ENCODE results near the gene FUT9. TPM values are rescaled to one million over a fixed set of nuclear protein-coding genes. Genes with fewer than 3 reads are reported as not detected.

The FUT9 gene
- total and polyA plus RNA-seq, 2 of the 13 experiments (the other 11 are each of a cell fraction or from before 2014, with no cell fraction given) = 0.01 TPM; not detected in 1

DNA sequence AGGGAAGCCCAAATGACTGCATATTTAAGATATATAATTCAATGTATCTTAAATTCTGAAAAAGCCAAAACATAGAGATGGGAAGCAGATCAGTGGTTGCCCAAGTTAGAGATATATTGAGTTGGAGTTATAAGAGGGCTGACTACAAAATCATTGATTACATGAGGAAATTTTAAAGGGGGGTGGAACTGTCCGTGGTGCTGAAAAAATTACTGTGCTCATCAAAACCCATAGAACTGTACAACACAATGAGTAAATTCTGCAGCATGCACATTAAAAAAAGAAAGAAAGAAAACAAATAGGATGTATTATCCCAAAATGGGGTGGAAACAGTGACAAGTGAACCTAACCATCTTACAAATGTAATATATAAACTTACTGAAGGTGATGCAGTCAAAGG is 100.9 kb downstream of the FUT9 start:
- H3K27ac ChIP-seq (ENCODE audit: extremely low read length, insufficient read depth, low read length) = no peak overlapping the region
- FAIRE-seq (no peak), ATAC-seq (no peak), DNase-seq (ENCODE audit: low spot score) (no peak)
- H3K4me1 ChIP-seq (ENCODE audit: insufficient read depth, low read length) = no peaks in the 10 kb centered on the region
- no peaks in the 10 kb centered on the region for H3K27me3 ChIP-seq (ENCODE audit: control insufficient read depth in 1 of 2, insufficient read depth in 2 of 2, low read length in 2 of 2)
- no peaks in the 10 kb centered on the region for H4K20me1 ChIP-seq (ENCODE audit: insufficient read depth, low read length)
- no peaks in the 10 kb centered on the region for H3K79me2 ChIP-seq (ENCODE audit: insufficient read depth, low read length)
- no peak overlapping the region for H2AFZ ChIP-seq (ENCODE audit: low read length)
- BruUV-seq (replicated peaks) = no TSS peak
- WGBS (ENCODE audit: low lambda C conversion rate) = 0% methylated on average over 1 of the region's 1 CpG
- CTCF ChIA-PET (ENCODE audit: low intra/inter-chr PET ratio, low total read pairs) = no interaction called here
- TF ChIP-seq MXD1 (CRISPR knock-in tag; IDR thresholded peaks at IDR 0.05) (no peak), MATR3 (CRISPR knock-in tag; IDR thresholded peaks at IDR 0.05) (no peak), EHMT2 (IDR thresholded peaks at IDR 0.05; ENCODE audit: borderline replicate concordance, low read depth, low read length) (peak; percentile 74; the same call in 1 of the 2 replicates), MIER2 (CRISPR knock-in tag; IDR thresholded peaks at IDR 0.05) (peak; percentile 90)
- TF ChIP-seq, protein P1, sequence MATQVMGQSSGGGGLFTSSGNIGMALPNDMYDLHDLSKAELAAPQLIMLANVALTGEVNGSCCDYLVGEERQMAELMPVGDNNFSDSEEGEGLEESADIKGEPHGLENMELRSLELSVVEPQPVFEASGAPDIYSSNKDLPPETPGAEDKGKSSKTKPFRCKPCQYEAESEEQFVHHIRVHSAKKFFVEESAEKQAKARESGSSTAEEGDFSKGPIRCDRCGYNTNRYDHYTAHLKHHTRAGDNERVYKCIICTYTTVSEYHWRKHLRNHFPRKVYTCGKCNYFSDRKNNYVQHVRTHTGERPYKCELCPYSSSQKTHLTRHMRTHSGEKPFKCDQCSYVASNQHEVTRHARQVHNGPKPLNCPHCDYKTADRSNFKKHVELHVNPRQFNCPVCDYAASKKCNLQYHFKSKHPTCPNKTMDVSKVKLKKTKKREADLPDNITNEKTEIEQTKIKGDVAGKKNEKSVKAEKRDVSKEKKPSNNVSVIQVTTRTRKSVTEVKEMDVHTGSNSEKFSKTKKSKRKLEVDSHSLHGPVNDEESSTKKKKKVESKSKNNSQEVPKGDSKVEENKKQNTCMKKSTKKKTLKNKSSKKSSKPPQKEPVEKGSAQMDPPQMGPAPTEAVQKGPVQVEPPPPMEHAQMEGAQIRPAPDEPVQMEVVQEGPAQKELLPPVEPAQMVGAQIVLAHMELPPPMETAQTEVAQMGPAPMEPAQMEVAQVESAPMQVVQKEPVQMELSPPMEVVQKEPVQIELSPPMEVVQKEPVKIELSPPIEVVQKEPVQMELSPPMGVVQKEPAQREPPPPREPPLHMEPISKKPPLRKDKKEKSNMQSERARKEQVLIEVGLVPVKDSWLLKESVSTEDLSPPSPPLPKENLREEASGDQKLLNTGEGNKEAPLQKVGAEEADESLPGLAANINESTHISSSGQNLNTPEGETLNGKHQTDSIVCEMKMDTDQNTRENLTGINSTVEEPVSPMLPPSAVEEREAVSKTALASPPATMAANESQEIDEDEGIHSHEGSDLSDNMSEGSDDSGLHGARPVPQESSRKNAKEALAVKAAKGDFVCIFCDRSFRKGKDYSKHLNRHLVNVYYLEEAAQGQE (IDR thresholded peaks at IDR 0.05; ENCODE audit: borderline replicate concordance in 1 of 2, low read depth in 1 of 2, low read length in 2 of 2) = peak; percentile 37 to 95
- TF ChIP-seq, protein P2, sequence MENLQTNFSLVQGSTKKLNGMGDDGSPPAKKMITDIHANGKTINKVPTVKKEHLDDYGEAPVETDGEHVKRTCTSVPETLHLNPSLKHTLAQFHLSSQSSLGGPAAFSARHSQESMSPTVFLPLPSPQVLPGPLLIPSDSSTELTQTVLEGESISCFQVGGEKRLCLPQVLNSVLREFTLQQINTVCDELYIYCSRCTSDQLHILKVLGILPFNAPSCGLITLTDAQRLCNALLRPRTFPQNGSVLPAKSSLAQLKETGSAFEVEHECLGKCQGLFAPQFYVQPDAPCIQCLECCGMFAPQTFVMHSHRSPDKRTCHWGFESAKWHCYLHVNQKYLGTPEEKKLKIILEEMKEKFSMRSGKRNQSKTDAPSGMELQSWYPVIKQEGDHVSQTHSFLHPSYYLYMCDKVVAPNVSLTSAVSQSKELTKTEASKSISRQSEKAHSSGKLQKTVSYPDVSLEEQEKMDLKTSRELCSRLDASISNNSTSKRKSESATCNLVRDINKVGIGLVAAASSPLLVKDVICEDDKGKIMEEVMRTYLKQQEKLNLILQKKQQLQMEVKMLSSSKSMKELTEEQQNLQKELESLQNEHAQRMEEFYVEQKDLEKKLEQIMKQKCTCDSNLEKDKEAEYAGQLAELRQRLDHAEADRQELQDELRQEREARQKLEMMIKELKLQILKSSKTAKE (CRISPR knock-in tag; IDR thresholded peaks at IDR 0.05; ENCODE audit: borderline replicate concordance) = no peak
- no peak overlapping the region for H3K9ac ChIP-seq (ENCODE audit: insufficient read depth, low read depth, low read length)
- no peaks in the 10 kb centered on the region for H3K36me3 ChIP-seq (replicated peaks in 1 of 2; ENCODE audit: control insufficient read depth in 1 of 2, insufficient read depth in 2 of 2, low read length in 2 of 2)
- intact Hi-C loops (cut with micrococcal nuclease; ENCODE audit: unreplicated experiment) (no loop called here), in situ Hi-C loops (cut with HindIII; ENCODE audit: extremely low pct_ligation_motif_present, low pct_unique_long_range_greater_than_20kb) (no loop called here)
- no peaks in the 10 kb centered on the region for H3K9me3 ChIP-seq (ENCODE audit: low read length)
- no peak overlapping the region for H3K4me2 ChIP-seq (ENCODE audit: low read depth, low read length)
- H3K4me3 ChIP-seq (replicated peaks in 1 of 3; ENCODE audit: insufficient read depth in 1 of 3, low read depth in 2 of 3, low read length in 3 of 3) = no peak overlapping the region
- POLR2A ChIA-PET = no interaction called here
